ENCODE measurements around the gene CAMK2D. TPM values are rescaled to one million over a fixed set of nuclear protein-coding genes. Genes with fewer than 3 reads are reported as not detected.

The CAMK2D gene
- total RNA-seq, 2 experiments from 2014 or later = 29.9 to 32.9 TPM

DNA sequence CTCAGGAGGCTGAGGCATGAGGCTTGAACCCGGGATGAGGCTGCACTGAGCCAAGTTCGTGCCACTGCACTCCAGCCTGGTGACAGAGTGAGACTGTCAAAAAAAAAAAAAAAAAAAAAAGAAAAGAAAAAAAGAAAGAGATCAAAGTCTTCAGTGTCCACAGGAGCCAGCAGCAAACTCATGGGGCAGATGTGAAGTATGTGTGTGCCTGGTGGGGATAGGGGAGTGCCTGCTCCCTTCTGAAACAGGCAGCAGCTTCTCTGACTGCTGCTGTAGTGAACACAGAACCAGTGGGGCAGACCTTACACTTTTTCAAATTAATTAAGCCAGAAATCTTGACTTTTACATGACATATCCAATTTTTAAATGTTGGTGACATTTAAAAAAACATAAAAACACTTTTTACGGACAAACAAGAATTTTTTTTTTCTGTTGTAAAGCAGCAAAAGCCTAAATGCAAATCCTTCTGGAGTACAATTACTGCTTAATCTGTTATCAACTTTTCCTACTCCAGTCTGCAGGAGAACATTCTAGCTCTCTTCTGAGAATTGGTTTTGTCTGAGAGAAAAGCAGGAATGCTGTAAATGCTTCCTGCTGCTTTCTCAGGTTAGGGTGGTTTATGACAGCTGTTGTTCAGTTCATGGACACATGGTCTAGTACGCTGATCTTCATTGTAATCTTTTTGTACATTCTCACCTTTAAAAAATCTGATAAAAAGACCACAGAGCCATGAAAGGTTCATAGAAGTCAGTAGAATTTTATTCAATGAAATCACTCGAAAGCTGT, 311.1 kb downstream of the CAMK2D start:
- CTCF ChIA-PET = interaction anchor here (0.7 kb wide), 1 partner anchor 928 kb away, joined by 5 read pairs; no protein-coding TSS in a partner anchor
- no peak for ATAC-seq (ENCODE audit: poor library complexity)
- Histone ChIP-seq H3K36me3 (ENCODE audit: insufficient read depth, low read length) (peaks cover 3% of the 10 kb centered on the region), H3K27ac (ENCODE audit: low read depth in 1 of 2, low read length in 2 of 2) (no peak overlapping the region), H3K4me3 (ENCODE audit: low read length) (no peak overlapping the region), H3K4me1 (ENCODE audit: insufficient read depth, low read length) (no peaks in the 10 kb centered on the region), H3K27me3 (ENCODE audit: control insufficient read depth in 1 of 2, insufficient read depth in 2 of 2, low read length in 2 of 2) (no peaks in the 10 kb centered on the region), H3K9me3 (ENCODE audit: control insufficient read depth in 1 of 2, insufficient read depth in 1 of 2, low read length in 2 of 2) (peaks cover 0 to 5% of the 10 kb centered on the region in 2 experiments)
- H3K4me1 Mint-ChIP-seq (ENCODE audit: low read depth) = no peaks in the 10 kb centered on the region
- H3K9me3 Mint-ChIP-seq = peaks cover 2% of the 10 kb centered on the region
- H3K27me3 Mint-ChIP-seq = no peaks in the 10 kb centered on the region
- no peak for DNase-seq
- intact Hi-C loops (cut with DNase I, micrococcal nuclease) = no loop called here
- POLR2A ChIA-PET = no interaction called here
- peaks cover 23% of the 10 kb centered on the region for H3K36me3 Mint-ChIP-seq (ENCODE audit: low read depth)
- no peak overlapping the region for H3K27ac Mint-ChIP-seq
- TF ChIP-seq, protein P1, sequence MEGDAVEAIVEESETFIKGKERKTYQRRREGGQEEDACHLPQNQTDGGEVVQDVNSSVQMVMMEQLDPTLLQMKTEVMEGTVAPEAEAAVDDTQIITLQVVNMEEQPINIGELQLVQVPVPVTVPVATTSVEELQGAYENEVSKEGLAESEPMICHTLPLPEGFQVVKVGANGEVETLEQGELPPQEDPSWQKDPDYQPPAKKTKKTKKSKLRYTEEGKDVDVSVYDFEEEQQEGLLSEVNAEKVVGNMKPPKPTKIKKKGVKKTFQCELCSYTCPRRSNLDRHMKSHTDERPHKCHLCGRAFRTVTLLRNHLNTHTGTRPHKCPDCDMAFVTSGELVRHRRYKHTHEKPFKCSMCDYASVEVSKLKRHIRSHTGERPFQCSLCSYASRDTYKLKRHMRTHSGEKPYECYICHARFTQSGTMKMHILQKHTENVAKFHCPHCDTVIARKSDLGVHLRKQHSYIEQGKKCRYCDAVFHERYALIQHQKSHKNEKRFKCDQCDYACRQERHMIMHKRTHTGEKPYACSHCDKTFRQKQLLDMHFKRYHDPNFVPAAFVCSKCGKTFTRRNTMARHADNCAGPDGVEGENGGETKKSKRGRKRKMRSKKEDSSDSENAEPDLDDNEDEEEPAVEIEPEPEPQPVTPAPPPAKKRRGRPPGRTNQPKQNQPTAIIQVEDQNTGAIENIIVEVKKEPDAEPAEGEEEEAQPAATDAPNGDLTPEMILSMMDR (IDR thresholded peaks at IDR 0.05) = no peak
- no peak overlapping the region for H3K4me3 Mint-ChIP-seq

DNA sequence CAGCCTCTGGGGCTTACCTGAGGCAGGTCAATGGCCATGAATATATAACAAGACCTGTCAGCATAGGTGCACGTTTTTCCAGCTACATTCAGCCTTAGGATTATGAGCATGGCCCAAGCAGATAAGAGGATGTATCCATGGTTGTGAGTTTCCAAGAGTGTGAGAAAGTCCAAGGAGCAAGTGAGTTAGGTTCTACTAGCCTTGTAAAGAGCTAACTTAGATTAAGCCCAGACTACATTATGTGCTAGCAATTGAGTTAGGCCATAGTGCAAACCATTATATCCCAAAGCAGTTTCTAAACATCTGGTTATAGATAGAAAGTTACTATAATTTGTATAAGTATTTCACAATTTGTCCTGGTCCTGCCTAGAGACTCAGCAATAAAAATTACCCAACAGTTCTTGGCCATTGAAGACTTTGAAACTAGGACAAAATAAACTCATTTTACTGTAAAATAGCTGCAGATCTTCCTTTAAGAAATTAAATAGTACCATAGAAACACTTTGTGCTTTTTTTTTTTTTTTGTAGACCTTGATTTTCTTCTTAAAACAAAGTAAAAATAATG, 312.0 kb downstream of the CAMK2D start:
- intact Hi-C loops (cut with DNase I, micrococcal nuclease) = no loop called here
- Histone ChIP-seq H3K36me3 (ENCODE audit: insufficient read depth, low read length) (peaks cover 3% of the 10 kb centered on the region), H3K27me3 (ENCODE audit: control insufficient read depth in 1 of 2, insufficient read depth in 2 of 2, low read length in 2 of 2) (no peaks in the 10 kb centered on the region), H3K4me3 (ENCODE audit: low read length) (no peak overlapping the region), H3K27ac (ENCODE audit: low read depth in 1 of 2, low read length in 2 of 2) (no peak overlapping the region), H3K9me3 (ENCODE audit: control insufficient read depth in 1 of 2, insufficient read depth in 1 of 2, low read length in 2 of 2) (peaks cover 0 to 5% of the 10 kb centered on the region in 2 experiments), H3K4me1 (ENCODE audit: insufficient read depth, low read length) (no peaks in the 10 kb centered on the region)
- Mint-ChIP-seq H3K27ac (no peak overlapping the region), H3K4me1 (ENCODE audit: low read depth) (no peaks in the 10 kb centered on the region), H3K9me3 (peaks cover 2% of the 10 kb centered on the region), H3K4me3 (no peak overlapping the region), H3K36me3 (ENCODE audit: low read depth) (peaks cover 14% of the 10 kb centered on the region), H3K27me3 (no peaks in the 10 kb centered on the region)
- TF ChIP-seq, protein P1 (IDR thresholded peaks at IDR 0.05) = no peak
- no peak for DNase-seq
- ATAC-seq (ENCODE audit: poor library complexity) = no peak
- ChIA-PET CTCF (interaction anchor here (0.7 kb wide), 1 partner anchor 929 kb away, joined by 5 read pairs; no protein-coding TSS in a partner anchor), POLR2A (no interaction called here)

DNA sequence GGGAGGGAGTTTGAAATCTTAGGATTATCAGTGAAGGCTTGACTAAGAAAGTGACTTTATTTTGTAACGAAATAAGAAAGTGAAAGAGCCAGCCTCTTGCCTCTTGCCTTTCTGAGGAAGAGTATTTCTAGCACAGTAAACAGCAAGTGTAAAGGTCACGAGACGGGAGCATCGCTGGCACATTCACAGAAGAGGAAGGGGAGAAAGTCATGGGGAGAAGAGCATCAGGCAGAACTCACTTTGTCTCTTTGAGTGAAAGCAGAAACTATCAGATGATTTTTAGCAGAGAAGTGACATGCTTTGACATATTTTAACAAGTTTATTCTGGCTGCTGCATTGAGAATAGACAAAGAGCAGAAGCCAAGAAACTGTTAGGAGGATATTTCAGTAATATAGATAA, 313.8 kb downstream of the CAMK2D start:
- CTCF ChIA-PET = no interaction called here
- POLR2A ChIA-PET = interaction anchor here (0.6 kb wide), 1 partner anchor 798 kb away, joined by 3 read pairs; no protein-coding TSS in a partner anchor
- Histone ChIP-seq H3K27ac (ENCODE audit: low read depth in 1 of 2, low read length in 2 of 2) (no peak overlapping the region), H3K36me3 (ENCODE audit: insufficient read depth, low read length) (no peaks in the 10 kb centered on the region), H3K4me1 (ENCODE audit: insufficient read depth, low read length) (no peaks in the 10 kb centered on the region), H3K27me3 (ENCODE audit: control insufficient read depth in 1 of 2, insufficient read depth in 2 of 2, low read length in 2 of 2) (no peaks in the 10 kb centered on the region), H3K4me3 (ENCODE audit: low read length) (no peak overlapping the region), H3K9me3 (ENCODE audit: control insufficient read depth in 1 of 2, insufficient read depth in 1 of 2, low read length in 2 of 2) (peaks cover 0 to 5% of the 10 kb centered on the region in 2 experiments)
- intact Hi-C loops (cut with DNase I, micrococcal nuclease) = no loop called here
- Mint-ChIP-seq H3K4me1 (ENCODE audit: low read depth) (no peaks in the 10 kb centered on the region), H3K9me3 (peaks cover 2% of the 10 kb centered on the region), H3K36me3 (ENCODE audit: low read depth) (peaks cover 1% of the 10 kb centered on the region), H3K27me3 (no peaks in the 10 kb centered on the region), H3K4me3 (no peak overlapping the region), H3K27ac (no peak overlapping the region)
- ATAC-seq (ENCODE audit: poor library complexity) = no peak
- TF ChIP-seq, protein P1 (IDR thresholded peaks at IDR 0.05) = no peak
- no peak for DNase-seq

All from CD4-positive, alpha-beta T cell (primary cell).